IMR-90 (cell line): Measurements from ENCODE around the gene ZNF521. TPM values are rescaled to one million over a fixed set of nuclear protein-coding genes. Genes with fewer than 3 reads are reported as not detected.

ENCODE experiments used
- ATAC-seq: fragments of 200-7000 bp; cut with Tn5 transposase; 2 replicates; pipeline ENCODE4 v1.9.1; 2020; ENCODE audit warnings: low read depth, mild to moderate bottlenecking, moderate library complexity
- BruUV-seq: library from RNA; stranded (reverse); fragments of 400-500 nt; replicated peaks from 2 replicates; lab custom pipeline; 2021; lab: Mats Ljungman, UMichigan
- CTCF ChIA-PET: fragments of 300-600 bp; formaldehyde crosslinking; extraction: SDS; loops from one replicate; lab custom pipeline; 2021; ENCODE audit warnings: antibody characterized with exemption; lab: Yijun Ruan, JAX
- POLR2A ChIA-PET: fragments of 300-600 bp; sonication (Branson Sonifier 250); formaldehyde crosslinking; loops from one replicate; lab custom pipeline; 2022; ENCODE audit warnings: antibody characterized with exemption; ENCODE audit not compliant: unreplicated experiment; lab: Charles Lee
- DNase-seq: peaks from one replicate; pipeline ENCODE4 v3.0.0; 2013
- H2AFZ ChIP-seq: replicated peaks from 2 replicates; pipeline ENCODE3; 2013; ENCODE audit warnings: low read length, mild to moderate bottlenecking; ENCODE audit not compliant: poor library complexity
- H2AK5ac ChIP-seq: 2 replicates; pipeline ENCODE4 v1.6.1; 2013; ENCODE audit warnings: low read depth, low read length, inconsistent platforms
- H2AK9ac ChIP-seq: replicated peaks from 2 replicates; pipeline ENCODE3; 2013; ENCODE audit warnings: mild to moderate bottlenecking, low read depth, low read length, moderate library complexity; ENCODE audit not compliant: poor library complexity
- H2BK120ac ChIP-seq: 2 replicates; pipeline ENCODE4 v1.6.1; 2013; ENCODE audit warnings: low read depth, low read length, inconsistent platforms
- H2BK15ac ChIP-seq: 3 replicates; pipeline ENCODE4 v1.6.1; 2013; ENCODE audit warnings: low read depth, low read length, inconsistent platforms
- H2BK20ac ChIP-seq: 2 replicates; pipeline ENCODE4 v1.6.1; 2013; ENCODE audit warnings: low read depth, mild to moderate bottlenecking, inconsistent platforms, low read length, moderate library complexity
- H2BK5ac ChIP-seq: 2 replicates; pipeline ENCODE4 v1.6.1; 2013; ENCODE audit warnings: mild to moderate bottlenecking, low read depth, low read length, inconsistent platforms; ENCODE audit not compliant: poor library complexity, severe bottlenecking
- H3K14ac ChIP-seq: replicated peaks from 2 replicates; pipeline ENCODE4 v1.6.1; 2013; ENCODE audit warnings: low read depth, low read length, inconsistent platforms
- H3K18ac ChIP-seq: 2 replicates; pipeline ENCODE4 v1.6.1; 2013; ENCODE audit warnings: low read depth, low read length, control low read depth
- H3K23ac ChIP-seq: 2 replicates; pipeline ENCODE4 v1.6.1; 2013; ENCODE audit warnings: low read depth, low read length, inconsistent platforms
- H3K27ac ChIP-seq: 2 replicates; pipeline ENCODE4 v1.5.1; 2013; ENCODE audit warnings: mild to moderate bottlenecking, control low read depth, low read length; ENCODE audit not compliant: insufficient read depth
- H3K27me3 ChIP-seq: 2 replicates; pipeline ENCODE4 v1.6.1; 2013; ENCODE audit warnings: low read length; ENCODE audit not compliant: control insufficient read depth, insufficient read depth
- H3K36me3 ChIP-seq: 2 replicates; pipeline ENCODE4 v1.6.1; 2013; ENCODE audit warnings: low read length, mixed read lengths; ENCODE audit not compliant: control insufficient read depth, insufficient read depth
- H3K4ac ChIP-seq: 2 replicates; pipeline ENCODE4 v1.6.1; 2013; ENCODE audit warnings: low read depth, low read length, inconsistent platforms
- H3K4me1 ChIP-seq: 2 replicates; pipeline ENCODE4 v1.6.1; 2013; ENCODE audit warnings: low read length, mixed read lengths; ENCODE audit not compliant: control insufficient read depth, insufficient read depth
- H3K4me2 ChIP-seq: 2 replicates; pipeline ENCODE4 v1.6.1; 2013; ENCODE audit warnings: low read depth, mild to moderate bottlenecking, control low read depth, low read length, moderate library complexity
- H3K4me3 ChIP-seq: 2 replicates; pipeline ENCODE4 v1.5.1; 2013; ENCODE audit warnings: low read depth, mild to moderate bottlenecking, control low read depth, low read length, moderate library complexity; ENCODE audit not compliant: insufficient read depth
- H3K56ac ChIP-seq: 2 replicates; pipeline ENCODE4 v1.6.1; 2013; ENCODE audit warnings: low read length, inconsistent platforms; ENCODE audit not compliant: insufficient read depth; ENCODE audit errors: extremely low read depth
- H3K79me1 ChIP-seq, 2 experiments: 2 replicates each; pipeline ENCODE4 v1.6.1; 2013; ENCODE audit warnings: low read length in 2 of 2, inconsistent platforms in 1 of 2, low read depth in 1 of 2
- H3K9ac ChIP-seq: 2 replicates; pipeline ENCODE4 v1.6.1; 2013; ENCODE audit warnings: low read depth, low read length, control low read depth
- H3K9me1 ChIP-seq: 2 replicates; pipeline ENCODE4 v1.6.1; 2013; ENCODE audit warnings: low read length, inconsistent platforms; ENCODE audit not compliant: insufficient read depth
- H3K9me3 ChIP-seq: 2 replicates; pipeline ENCODE4 v1.6.1; 2013; ENCODE audit warnings: low read length; ENCODE audit not compliant: control insufficient read depth, insufficient read depth
- H4K20me1 ChIP-seq: 2 replicates; pipeline ENCODE4 v1.6.1; 2013; ENCODE audit warnings: low read length, inconsistent platforms; ENCODE audit not compliant: insufficient read depth
- H4K5ac ChIP-seq: 2 replicates; pipeline ENCODE4 v1.6.1; 2013; ENCODE audit warnings: mild to moderate bottlenecking, low read depth, low read length, control low read depth
- H4K8ac ChIP-seq, 2 experiments: 2 replicates each; pipeline ENCODE4 v1.6.1; 2013; ENCODE audit warnings: low read depth in 2 of 2, low read length in 2 of 2, control low read depth in 1 of 2, inconsistent platforms in 1 of 2
- H4K91ac ChIP-seq: 2 replicates; pipeline ENCODE4 v1.6.1; 2013; ENCODE audit warnings: low read depth, low read length, inconsistent platforms; ENCODE audit not compliant: insufficient read depth
- CEBPB ChIP-seq: IDR thresholded peaks from 2 replicates; pipeline ENCODE4 v1.6.1; 2012; ENCODE audit warnings: low read depth, low read length, improper control_type of control experiment
- CHD1 ChIP-seq: IDR thresholded peaks from 2 replicates; pipeline ENCODE4 v1.6.1; 2012; ENCODE audit warnings: low read depth, low read length, improper control_type of control experiment
- MAFK ChIP-seq: IDR thresholded peaks from 2 replicates; pipeline ENCODE4 v1.6.1; 2012; ENCODE audit warnings: low read depth, low read length, improper control_type of control experiment
- MAZ ChIP-seq: IDR thresholded peaks from 2 replicates; pipeline ENCODE4 v1.6.1; 2012; ENCODE audit warnings: low read depth, mild to moderate bottlenecking, low read length, improper control_type of control experiment, moderate library complexity, borderline replicate concordance
- NFE2L2 ChIP-seq: fragments of 150-350 bp; IDR thresholded peaks from 2 replicates; pipeline ENCODE4 v1.6.1; 2016; ENCODE audit warnings: low read depth, mild to moderate bottlenecking, low read length
- RAD21 ChIP-seq: IDR thresholded peaks from 2 replicates; pipeline ENCODE4 v1.6.1; 2012; ENCODE audit warnings: low read length, improper control_type of control experiment
- RFX5 ChIP-seq: IDR thresholded peaks from 2 replicates; pipeline ENCODE4 v1.8.0; 2012; ENCODE audit warnings: low read depth, mild to moderate bottlenecking, low read length, moderate library complexity
- SMC3 ChIP-seq: fragments of 150-350 bp; IDR thresholded peaks from 2 replicates; pipeline ENCODE4 v1.6.1; 2016; ENCODE audit warnings: low read depth, mild to moderate bottlenecking, antibody characterized with exemption, low read length, moderate library complexity
- WGBS, 2 experiments: methylation state at CpG; one replicate each; pipeline versions ENCODE4 v1.1.5 to v1.1.7; 2013; ENCODE audit warnings: missing lambda C conversion rate in 2 of 2; ENCODE audit not compliant: insufficient read length in 1 of 2; ENCODE audit errors: extremely low coverage in 2 of 2; 5-methylcytosine and 5-hydroxymethylcytosine counted together
- dilution Hi-C: fragments of 300-500 bp; cut with HindIII; formaldehyde crosslinking; loops from one replicate; pipeline ENCODE4 v1.14.3; 2018; ENCODE audit warnings: low sequenced_read_pairs; ENCODE audit not compliant: unreplicated experiment
- in situ Hi-C: fragments of 300-500 bp; cut with MboI; formaldehyde crosslinking; loops from 3 replicates; pipeline ENCODE4 v1.14.3; 2019; ENCODE audit warnings: low sequenced_read_pairs, inconsistent platforms, mixed read lengths
- intact Hi-C: fragments of 100-400 bp; cut with micrococcal nuclease; formaldehyde crosslinking; loops from 2 replicates; pipeline ENCODE4 v1.10.0; 2022
- polyA plus RNA-seq, 3 experiments: library from polyadenylated mRNA; depleted of rRNA; stranded (reverse); fragments of >200 nt; gene quantifications; 2 replicates each; pipeline ENCODE4 v1.2.3, GENCODE V29; 2012; ENCODE audit warnings: low replicate concordance in 1 of 3
- total RNA-seq: library from RNA; depleted of rRNA; stranded (reverse); fragments of >200 nt; gene quantifications from 2 replicates; pipeline ENCODE4 v1.2.3, GENCODE V29; 2012
- TF ChIP-seq, protein P1 (sequence below): conservative IDR thresholded peaks from 2 replicates; pipeline ENCODE4 v1.5.1; 2012; ENCODE audit warnings: mild to moderate bottlenecking, low read depth, low read length, improper control_type of control experiment
- TF ChIP-seq, protein P2 (sequence below): fragments of 150-350 bp; IDR thresholded peaks from 2 replicates; pipeline ENCODE4 v1.6.1; 2016; ENCODE audit warnings: low read depth, mild to moderate bottlenecking, low read length, moderate library complexity, borderline replicate concordance

ZNF521 gene
- total and polyA plus RNA-seq, 2 of the 4 experiments (the other 2 are of a cell fraction): 21.5 to 59.3 TPM

DNA sequence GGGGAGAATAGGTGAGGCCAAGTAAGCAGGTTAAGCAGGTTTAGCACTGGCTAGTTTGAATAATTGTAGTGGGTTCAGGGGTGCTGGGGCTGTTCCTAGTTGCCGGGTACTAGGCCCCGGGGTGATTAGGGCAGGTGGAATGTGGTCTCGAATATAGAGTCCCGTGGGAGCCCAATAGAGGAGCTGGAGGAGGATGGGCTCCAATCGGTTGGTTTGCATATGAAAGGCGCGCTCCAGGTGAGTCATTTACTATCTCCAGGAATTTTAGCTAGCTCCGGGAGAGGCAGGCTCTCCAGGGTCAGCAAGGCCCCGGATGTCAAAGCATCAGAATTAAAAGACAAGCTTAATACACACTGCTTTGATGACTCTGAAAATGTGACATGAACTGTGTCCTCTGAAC, 304.0 kb downstream of the ZNF521 start:
- Histone ChIP-seq H3K4me1 (no peaks in the 10 kb centered on the region), H3K18ac (no peak overlapping the region), H3K36me3 (no peaks in the 10 kb centered on the region), H3K9me3 (no peaks in the 10 kb centered on the region), H3K14ac (no peak overlapping the region), H2AK9ac (no peak overlapping the region), H3K27me3 (peaks cover 3% of the 10 kb centered on the region; the same call in 1 of the 2 replicates), H3K4me3 (no peak overlapping the region), H3K56ac (no peak overlapping the region), H2BK20ac (no peak overlapping the region), H2AK5ac (no peak overlapping the region), H2BK120ac (no peak overlapping the region), H2BK5ac (no peak overlapping the region), H3K9me1 (no peaks in the 10 kb centered on the region), H3K4ac (no peak overlapping the region), H2AFZ (no peak overlapping the region), H4K20me1 (no peaks in the 10 kb centered on the region), H3K79me1 (no peaks in the 10 kb centered on the region), H3K23ac (no peak overlapping the region), H3K9ac (no peak overlapping the region), H3K4me2 (no peak overlapping the region), H3K27ac (no peak overlapping the region), H2BK15ac (no peak overlapping the region), H4K91ac (no peak overlapping the region), H4K5ac (no peak overlapping the region), H4K8ac (no peak overlapping the region)
- ATAC-seq (no peak), DNase-seq (no peak)
- intact Hi-C loops: no loop called here
- ChIA-PET CTCF (no interaction called here), POLR2A (no interaction called here)
- TF ChIP-seq RAD21: no peak
- no peak for TF ChIP-seq RFX5
- no peak for TF ChIP-seq SMC3
- TF ChIP-seq, protein P1, sequence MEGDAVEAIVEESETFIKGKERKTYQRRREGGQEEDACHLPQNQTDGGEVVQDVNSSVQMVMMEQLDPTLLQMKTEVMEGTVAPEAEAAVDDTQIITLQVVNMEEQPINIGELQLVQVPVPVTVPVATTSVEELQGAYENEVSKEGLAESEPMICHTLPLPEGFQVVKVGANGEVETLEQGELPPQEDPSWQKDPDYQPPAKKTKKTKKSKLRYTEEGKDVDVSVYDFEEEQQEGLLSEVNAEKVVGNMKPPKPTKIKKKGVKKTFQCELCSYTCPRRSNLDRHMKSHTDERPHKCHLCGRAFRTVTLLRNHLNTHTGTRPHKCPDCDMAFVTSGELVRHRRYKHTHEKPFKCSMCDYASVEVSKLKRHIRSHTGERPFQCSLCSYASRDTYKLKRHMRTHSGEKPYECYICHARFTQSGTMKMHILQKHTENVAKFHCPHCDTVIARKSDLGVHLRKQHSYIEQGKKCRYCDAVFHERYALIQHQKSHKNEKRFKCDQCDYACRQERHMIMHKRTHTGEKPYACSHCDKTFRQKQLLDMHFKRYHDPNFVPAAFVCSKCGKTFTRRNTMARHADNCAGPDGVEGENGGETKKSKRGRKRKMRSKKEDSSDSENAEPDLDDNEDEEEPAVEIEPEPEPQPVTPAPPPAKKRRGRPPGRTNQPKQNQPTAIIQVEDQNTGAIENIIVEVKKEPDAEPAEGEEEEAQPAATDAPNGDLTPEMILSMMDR: no peak
- no peak for TF ChIP-seq MAZ
- TF ChIP-seq CHD1: no peak
- TF ChIP-seq CEBPB: no peak
- no peak for TF ChIP-seq NFE2L2
- TF ChIP-seq MAFK: no peak
- TF ChIP-seq, protein P2, sequence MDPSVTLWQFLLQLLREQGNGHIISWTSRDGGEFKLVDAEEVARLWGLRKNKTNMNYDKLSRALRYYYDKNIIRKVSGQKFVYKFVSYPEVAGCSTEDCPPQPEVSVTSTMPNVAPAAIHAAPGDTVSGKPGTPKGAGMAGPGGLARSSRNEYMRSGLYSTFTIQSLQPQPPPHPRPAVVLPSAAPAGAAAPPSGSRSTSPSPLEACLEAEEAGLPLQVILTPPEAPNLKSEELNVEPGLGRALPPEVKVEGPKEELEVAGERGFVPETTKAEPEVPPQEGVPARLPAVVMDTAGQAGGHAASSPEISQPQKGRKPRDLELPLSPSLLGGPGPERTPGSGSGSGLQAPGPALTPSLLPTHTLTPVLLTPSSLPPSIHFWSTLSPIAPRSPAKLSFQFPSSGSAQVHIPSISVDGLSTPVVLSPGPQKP: no peak
- dilution Hi-C loops: no loop called here
- WGBS, 2 experiments: 67% methylated on average over 3 of the region's 9 CpGs; no CpG with 5 or more reads in 1 of the 2 experiments
- BruUV-seq: no TSS peak
- in situ Hi-C loops: no loop called here
